IPS-18a (cell line): ENCODE data around the gene SERTAD3.
"Not testable (repeated sequence)": the region's sequence is repeated elsewhere in the genome, so short reads cannot be mapped to it uniquely, and the experiment has no call there.

ENCODE experiments used
- H3K27ac ChIP-seq: one replicate; pipeline ENCODE4 v1.5.1; 2013; ENCODE audit warnings: low read length
- H3K27me3 ChIP-seq: one replicate; pipeline ENCODE4 v1.6.1; 2013; ENCODE audit warnings: mild to moderate bottlenecking, low read length; ENCODE audit not compliant: control insufficient read depth, insufficient read depth
- H3K36me3 ChIP-seq: one replicate; pipeline ENCODE4 v1.6.1; 2013; ENCODE audit warnings: low read depth, low read length; ENCODE audit not compliant: control insufficient read depth
- H3K4me1 ChIP-seq: one replicate; pipeline ENCODE4 v1.6.1; 2013; ENCODE audit warnings: low read depth, low read length; ENCODE audit not compliant: control insufficient read depth
- H3K4me3 ChIP-seq: one replicate; pipeline ENCODE4 v1.5.1; 2013; ENCODE audit warnings: low read length
- H3K9ac ChIP-seq: one replicate; pipeline ENCODE4 v1.6.1; 2013; ENCODE audit warnings: mild to moderate bottlenecking, low read length, moderate library complexity
- H3K9me3 ChIP-seq: one replicate; pipeline ENCODE4 v1.6.1; 2013; ENCODE audit warnings: low read depth, low read length; ENCODE audit not compliant: control insufficient read depth

SERTAD3 gene, protein sequence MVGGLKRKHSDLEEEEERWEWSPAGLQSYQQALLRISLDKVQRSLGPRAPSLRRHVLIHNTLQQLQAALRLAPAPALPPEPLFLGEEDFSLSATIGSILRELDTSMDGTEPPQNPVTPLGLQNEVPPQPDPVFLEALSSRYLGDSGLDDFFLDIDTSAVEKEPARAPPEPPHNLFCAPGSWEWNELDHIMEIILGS

DNA sequence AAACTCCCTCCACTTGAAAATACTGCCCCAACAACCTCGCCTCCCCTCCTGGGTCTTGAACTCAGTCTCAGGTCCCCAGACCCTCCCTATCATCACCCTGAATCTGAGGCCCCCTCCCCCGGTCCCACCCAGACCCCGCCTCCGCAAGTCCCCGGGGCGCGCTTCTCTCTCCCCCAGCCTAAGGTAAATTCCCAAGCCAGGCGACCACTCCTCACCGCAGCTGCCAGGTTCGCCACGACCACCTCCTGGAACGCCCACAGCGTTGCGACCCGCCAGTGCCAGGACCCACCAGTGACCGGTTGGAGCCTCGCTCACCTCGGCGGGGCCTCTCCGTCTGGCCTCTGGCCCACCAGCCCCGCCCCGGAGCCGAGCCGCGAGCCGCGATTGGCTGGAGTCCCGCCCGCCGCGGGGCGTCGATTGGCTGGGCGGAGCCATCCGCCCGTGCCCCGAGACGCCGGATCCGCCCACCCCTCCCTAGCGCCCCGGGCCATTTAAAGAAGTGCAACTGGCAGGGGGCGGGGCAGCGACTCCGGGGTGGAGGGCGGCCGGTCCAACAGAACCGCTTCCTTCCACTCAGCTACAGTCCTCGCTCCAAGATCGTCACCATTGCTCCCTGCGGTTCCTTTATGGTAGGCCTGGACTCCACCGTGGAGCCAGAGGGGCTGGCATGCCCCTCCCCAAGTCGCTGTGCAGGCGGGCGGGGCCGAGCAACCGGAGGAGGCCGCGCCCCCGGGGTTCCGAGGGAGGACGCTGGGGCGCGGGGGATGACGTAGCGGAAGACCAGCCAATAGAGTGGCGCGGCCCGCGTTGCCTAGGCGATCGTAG, at the start of gene SERTAD3:
Gene SERTAD3 (minus strand): TSS at position 336 of the 825 bp plus-strand sequence. CDS start 2,255 bp downstream, outside the sequence.
- peak within 1 kb of the TSS; percentile 88 for H3K9ac ChIP-seq
- no peaks in the 10 kb centered on the region for H3K9me3 ChIP-seq
- H3K27me3 ChIP-seq: no peaks in the 10 kb centered on the region
- peaks cover 19% of the 10 kb centered on the region for H3K36me3 ChIP-seq
- H3K4me3 ChIP-seq: peak within 1 kb of the TSS; percentile 75
- H3K4me1 ChIP-seq: peaks cover 17% of the 10 kb centered on the region
- peak within 1 kb of the TSS; percentile 87 for H3K27ac ChIP-seq

DNA sequence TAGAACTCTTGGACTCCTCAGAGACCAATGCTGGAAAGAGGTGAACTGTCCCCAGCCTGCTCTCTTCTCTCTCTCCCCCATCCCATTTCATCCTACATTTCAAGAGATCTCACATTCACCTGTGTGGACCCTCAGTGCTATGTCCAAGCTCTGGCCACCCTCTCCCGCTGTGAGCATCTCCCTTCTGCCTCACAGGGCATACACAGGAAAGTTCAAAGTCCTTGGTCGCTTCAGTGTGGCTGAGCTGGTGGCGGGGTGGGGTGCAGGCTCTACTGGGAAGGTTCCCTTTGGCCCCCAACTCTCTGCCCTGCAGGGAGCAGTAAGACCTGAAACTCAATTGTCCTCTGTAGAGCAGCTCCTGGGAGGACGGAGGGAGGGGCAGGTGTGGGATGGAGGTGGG, 49.6 kb upstream of the SERTAD3 start:
- Histone ChIP-seq H3K27ac (no peak overlapping the region), H3K27me3 (peaks cover 12% of the 10 kb centered on the region), H3K9ac (no peak overlapping the region), H3K9me3 (no peaks in the 10 kb centered on the region), H3K4me1 (no peaks in the 10 kb centered on the region), H3K4me3 (no peak overlapping the region), H3K36me3 (no peaks in the 10 kb centered on the region)

DNA sequence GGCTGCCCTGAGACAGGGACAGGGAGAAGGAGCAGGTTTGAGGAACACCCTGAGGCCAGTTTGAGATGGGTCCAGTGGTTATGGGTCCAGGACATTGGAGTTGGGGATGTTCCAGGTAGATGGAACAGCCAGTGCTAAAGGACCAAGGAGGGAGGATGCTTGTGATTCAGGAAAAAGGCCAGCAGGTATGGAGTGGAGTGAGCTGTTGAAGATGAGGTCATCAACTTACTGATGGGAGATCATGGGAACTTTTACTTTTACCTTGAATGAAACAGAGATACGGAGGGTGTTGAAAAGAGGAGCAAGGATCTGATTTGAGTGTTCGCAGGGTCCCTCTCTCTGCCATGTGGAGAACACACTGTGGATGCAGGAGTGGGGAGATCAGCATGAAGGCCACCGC, 48.1 kb upstream of the SERTAD3 start:
- Histone ChIP-seq H3K36me3 (no peaks in the 10 kb centered on the region), H3K4me3 (no peak overlapping the region), H3K27me3 (peaks cover 12% of the 10 kb centered on the region), H3K27ac (no peak overlapping the region), H3K9ac (no peak overlapping the region), H3K9me3 (no peaks in the 10 kb centered on the region), H3K4me1 (no peaks in the 10 kb centered on the region)

DNA sequence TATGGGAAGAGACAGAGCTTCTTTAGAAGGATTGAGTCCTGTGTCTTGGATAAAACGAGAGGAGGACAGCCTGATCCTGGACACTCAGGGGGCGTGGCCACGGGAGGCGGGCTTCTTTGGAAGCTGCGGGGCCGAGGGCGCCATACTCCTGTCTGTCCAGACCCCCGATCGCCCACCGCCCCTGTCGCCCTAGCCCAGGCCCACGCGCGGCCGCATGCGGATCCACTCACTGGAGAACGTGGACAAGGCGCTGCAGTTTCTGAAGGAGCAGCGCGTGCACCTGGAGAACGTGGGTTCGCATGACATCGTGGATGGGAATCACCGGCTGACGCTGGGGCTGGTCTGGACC, 45.7 kb upstream of the SERTAD3 start:
- no peaks in the 10 kb centered on the region for H3K4me1 ChIP-seq
- peaks cover 12% of the 10 kb centered on the region for H3K27me3 ChIP-seq
- no peak overlapping the region for H3K9ac ChIP-seq
- H3K36me3 ChIP-seq: no peaks in the 10 kb centered on the region
- no peaks in the 10 kb centered on the region for H3K9me3 ChIP-seq
- H3K4me3 ChIP-seq: no peak overlapping the region
- H3K27ac ChIP-seq: no peak overlapping the region

DNA sequence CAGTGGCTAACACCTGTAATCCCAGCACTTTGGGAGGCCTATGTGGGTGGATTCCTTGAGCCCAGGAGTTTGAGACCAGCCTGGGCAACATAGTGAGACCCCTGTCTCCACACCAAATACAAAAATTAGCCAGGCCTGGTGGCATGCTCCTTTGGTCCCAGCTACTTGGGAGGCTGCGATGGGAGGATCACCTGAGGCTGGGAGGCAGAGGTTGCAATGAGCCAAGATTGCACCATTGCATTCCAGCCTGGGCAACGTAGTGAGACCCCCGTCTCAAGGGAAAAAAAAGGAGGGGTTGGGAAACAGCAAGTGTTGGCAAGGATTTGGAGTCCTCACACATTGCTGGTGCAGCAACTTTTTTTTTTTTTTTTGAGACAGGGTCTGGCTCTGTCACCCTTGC, 41.9 kb upstream of the SERTAD3 start:
- H3K27me3 ChIP-seq: no peaks in the 10 kb centered on the region
- no peaks in the 10 kb centered on the region for H3K36me3 ChIP-seq
- H3K9me3 ChIP-seq: no peaks in the 10 kb centered on the region
- H3K4me3 ChIP-seq: no peak overlapping the region
- H3K27ac ChIP-seq: no peak overlapping the region
- no peak overlapping the region for H3K9ac ChIP-seq
- no peaks in the 10 kb centered on the region for H3K4me1 ChIP-seq

DNA sequence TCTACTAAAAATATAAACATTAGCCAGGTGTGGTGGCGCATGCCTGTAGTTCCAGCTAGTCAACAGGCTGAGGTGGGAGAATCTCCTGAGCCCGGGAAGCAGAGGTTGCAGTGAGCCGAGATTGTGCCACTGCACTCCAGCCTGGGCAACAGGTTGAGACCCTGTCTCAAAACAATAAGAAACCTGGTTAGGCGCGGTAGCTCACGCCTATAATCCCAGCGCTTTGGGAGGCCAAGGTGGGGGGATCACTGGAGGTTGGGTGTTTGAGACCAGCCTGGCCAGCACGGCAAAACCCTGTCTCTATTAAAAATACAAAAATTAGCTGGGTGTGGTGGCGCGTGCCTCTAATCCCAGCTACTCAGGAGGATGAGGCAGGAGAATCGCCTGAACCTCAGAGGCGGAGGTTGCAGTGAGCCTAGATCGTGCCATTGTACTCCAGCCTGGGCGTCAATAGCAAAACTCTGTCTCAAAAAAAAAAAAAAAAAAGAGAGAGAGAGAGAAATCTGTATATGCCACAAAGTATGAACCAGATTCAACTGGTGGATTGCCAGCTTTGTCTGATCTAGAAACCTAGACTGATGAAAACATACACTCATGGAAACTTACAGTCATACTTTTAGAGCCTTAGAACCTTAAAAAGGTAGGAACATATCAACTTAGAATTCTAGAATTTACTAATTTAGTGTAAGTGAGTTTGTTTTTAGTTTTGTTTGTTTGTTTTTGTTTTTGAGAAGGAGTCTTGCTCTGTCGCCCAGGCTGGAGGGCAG, 31.9 kb upstream of the SERTAD3 start:
- H3K4me3 ChIP-seq, H3K9me3 ChIP-seq, H3K9ac ChIP-seq, H3K27me3 ChIP-seq, H3K27ac ChIP-seq, H3K36me3 ChIP-seq, H3K4me1 ChIP-seq: not testable (repeated sequence)

DNA sequence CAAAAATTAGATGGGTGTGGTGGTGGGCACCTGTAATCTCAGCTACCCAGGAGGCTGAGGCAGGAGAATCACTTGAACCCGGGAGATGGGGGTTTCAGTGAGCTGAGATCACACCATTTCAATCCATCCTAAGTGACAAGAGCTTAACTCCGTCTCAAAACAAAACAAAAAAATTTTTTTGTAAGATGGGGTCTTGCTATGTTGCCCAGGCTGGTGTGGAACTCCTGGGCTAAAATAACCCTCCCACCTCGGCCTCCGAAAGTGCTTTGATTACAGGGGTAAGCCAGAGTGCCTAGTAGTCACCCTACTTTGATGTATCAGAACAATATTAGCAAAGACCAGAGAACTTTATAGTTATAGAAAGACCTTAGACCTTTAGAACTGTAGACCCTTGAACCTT, 30.6 kb upstream of the SERTAD3 start:
- H3K27ac ChIP-seq: no peak overlapping the region
- no peaks in the 10 kb centered on the region for H3K36me3 ChIP-seq
- no peaks in the 10 kb centered on the region for H3K9me3 ChIP-seq
- no peaks in the 10 kb centered on the region for H3K27me3 ChIP-seq
- H3K9ac ChIP-seq: no peak overlapping the region
- H3K4me3 ChIP-seq: no peak overlapping the region
- no peaks in the 10 kb centered on the region for H3K4me1 ChIP-seq

DNA sequence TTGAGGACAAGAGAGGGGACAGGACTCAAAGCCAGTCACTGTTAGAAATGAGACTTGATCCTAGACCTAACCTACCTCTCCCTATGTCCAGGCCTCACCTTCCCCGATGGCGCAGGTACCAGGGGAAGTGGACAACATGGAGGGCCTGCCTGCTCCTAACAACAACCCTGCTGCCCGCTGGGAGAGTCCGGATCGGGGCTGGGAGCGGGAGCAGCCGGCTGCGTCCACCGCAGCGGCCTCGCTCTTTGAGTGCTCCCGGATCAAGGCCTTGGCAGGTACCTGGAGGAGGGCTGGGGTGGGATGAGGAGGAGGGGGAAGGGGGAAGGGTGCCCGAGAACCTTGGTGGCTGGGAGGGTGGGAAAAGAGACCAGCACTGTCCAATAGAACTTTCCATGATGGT, 28.4 kb upstream of the SERTAD3 start:
- H3K9me3 ChIP-seq: no peaks in the 10 kb centered on the region
- no peak overlapping the region for H3K9ac ChIP-seq
- H3K27me3 ChIP-seq: peaks cover 16% of the 10 kb centered on the region
- H3K4me1 ChIP-seq: no peaks in the 10 kb centered on the region
- H3K4me3 ChIP-seq: no peak overlapping the region
- H3K27ac ChIP-seq: no peak overlapping the region
- H3K36me3 ChIP-seq: no peaks in the 10 kb centered on the region

DNA sequence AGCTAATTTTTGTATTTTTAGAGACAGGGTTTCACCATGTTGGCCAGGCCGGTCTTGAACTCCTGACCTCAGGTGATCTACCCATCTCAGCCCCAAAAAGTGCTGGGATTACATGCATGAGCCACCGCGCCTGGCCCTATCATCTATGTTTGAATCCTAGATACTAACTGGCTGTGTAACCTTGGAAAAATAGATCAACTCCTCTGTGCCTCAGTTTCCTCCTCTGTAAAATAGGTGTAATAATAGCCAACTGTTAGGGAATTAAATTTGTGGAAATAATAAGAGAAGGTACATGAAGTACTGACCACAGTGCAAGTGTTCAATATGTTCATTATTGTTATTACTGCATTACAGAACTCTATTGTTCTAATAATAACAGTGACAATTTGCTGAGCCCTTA, 27.0 kb upstream of the SERTAD3 start:
- Histone ChIP-seq H3K27ac (no peak overlapping the region), H3K27me3 (peaks cover 28% of the 10 kb centered on the region), H3K4me1 (peaks cover 3% of the 10 kb centered on the region), H3K9ac (no peak overlapping the region), H3K4me3 (no peak overlapping the region), H3K9me3 (no peaks in the 10 kb centered on the region), H3K36me3 (no peaks in the 10 kb centered on the region)

DNA sequence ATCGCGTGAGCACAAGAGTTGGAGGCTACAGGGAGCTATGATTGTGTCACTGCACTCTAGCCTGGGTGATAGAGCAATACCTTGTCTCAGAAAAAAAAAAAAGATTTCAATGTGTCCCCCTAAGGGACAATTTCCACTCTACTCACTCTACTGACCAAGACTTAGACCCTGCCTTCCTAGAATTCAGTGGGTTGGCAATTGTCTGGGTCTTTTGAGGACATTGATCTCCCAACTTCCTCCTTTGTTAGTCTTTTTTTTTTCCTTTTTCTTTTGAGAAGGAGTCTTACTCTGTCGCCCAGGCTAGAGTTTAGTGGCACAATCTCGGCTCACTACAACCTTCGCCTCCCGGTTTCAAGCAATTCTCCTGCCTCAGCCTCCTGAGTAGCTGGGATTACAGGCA, 24.9 kb upstream of the SERTAD3 start:
- H3K9ac ChIP-seq: no peak overlapping the region
- H3K27me3 ChIP-seq: peaks cover 35% of the 10 kb centered on the region
- peaks cover 5% of the 10 kb centered on the region for H3K4me1 ChIP-seq
- no peaks in the 10 kb centered on the region for H3K9me3 ChIP-seq
- H3K36me3 ChIP-seq: no peaks in the 10 kb centered on the region
- H3K27ac ChIP-seq: no peak overlapping the region
- no peak overlapping the region for H3K4me3 ChIP-seq

DNA sequence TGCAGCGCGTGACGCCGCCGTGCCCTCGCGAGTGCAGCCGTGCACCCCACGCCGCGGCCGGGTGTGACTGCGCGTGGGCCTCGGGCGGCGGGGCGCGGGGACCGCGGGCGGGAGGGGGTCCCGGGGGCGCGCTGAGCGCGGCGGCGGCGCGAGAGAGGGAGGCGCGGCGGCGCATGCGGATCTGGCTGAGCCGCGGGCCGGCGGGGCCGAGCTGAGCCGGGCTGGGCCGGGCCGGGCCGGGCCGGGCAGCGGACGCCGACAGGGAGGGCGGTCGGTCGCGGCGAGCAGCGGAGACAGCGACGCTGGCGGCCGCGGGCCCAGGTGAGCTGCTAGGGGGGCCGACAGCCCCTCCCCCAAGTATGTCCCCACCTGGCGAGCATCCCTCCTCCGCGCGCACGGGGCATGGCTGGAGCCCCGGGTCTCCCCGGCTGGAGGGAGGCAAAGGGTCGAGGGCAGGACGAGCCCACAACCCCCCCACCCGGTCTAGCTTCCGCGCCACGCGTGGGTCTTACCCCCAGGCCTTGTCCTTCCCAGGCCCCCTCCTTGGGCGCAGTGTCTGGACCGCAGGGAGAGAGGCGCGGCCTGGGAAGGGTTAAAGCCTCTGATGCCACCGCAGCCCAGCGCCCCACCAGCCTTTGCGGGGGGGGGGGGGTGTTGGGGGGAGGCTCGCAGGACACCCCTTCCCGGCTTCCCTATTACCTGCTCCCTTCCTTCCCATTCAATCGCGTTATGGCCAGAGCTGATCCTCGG, 23.0 kb upstream of the SERTAD3 start, which contains the start of gene SPTBN4:
Gene SPTBN4 (plus strand): TSS at position 17 of the 750 bp plus-strand sequence. CDS start 5,621 bp downstream, outside the sequence.
- Histone ChIP-seq H3K27ac (no peak within 1 kb of the TSS), H3K27me3 (peaks cover 35% of the 10 kb centered on the region), H3K4me3 (peak within 1 kb of the TSS; percentile 40), H3K9ac (no peak within 1 kb of the TSS), H3K36me3 (no peaks in the 10 kb centered on the region), H3K9me3 (no peaks in the 10 kb centered on the region), H3K4me1 (peaks cover 5% of the 10 kb centered on the region)
